ENCODE data around the gene KLK6. TPM values are rescaled to one million over a fixed set of nuclear protein-coding genes. Genes with fewer than 3 reads are reported as not detected.

The KLK6 gene
- total RNA-seq, 2 donors from 2014 or later, result not detected

DNA sequence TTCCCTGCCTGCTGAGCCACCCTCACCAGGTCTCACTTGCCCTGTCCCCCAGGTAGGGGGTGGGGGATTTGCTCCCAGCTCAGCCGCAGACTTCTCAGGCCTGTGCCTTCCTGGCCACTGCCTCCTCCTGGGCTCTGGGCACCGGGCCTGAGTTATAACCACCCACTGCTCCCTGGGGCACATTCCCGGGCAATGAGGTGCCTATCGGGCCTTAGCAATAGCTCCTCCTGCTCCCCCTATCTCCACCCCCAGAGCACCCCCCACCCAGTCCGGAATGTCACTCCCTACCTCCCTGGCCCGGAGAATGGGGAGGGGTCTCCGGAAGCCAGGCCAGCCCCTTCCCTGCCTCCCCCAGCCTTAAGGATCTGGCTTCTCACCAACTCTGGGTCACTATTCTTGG is 16.5 kb downstream of the KLK6 start, which contains the start of gene KLK5:
Gene KLK5 (minus strand): TSS at position 129 of the 400 bp plus-strand sequence. CDS start 381 bp downstream, outside the sequence.
- no peak within 1 kb of the TSS for H3K4me3 ChIP-seq
- no peak for DNase-seq (ENCODE audit: low spot score)

DNA sequence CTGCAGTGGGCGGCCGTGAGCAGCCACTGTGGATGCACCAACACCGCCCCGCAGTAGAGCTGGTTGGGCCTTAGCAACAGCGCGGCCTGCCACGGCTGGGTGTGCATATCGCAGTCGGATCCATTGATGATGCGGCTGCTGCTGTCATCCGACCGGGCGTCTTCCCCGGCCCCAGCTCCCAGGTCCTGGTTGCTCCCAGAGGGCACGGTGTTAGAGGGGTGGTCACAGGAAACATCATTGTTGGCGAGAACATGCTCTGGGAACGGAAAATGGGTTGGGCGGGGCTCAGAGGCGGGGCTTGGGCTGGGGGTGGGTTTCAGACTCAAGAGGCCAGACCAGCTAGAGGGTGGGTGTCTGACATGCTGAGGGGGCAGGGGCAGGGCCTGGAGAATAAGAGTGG is 19.5 kb downstream of the KLK6 start:
- no peak for ATAC-seq (ENCODE audit: insufficient number of reproducible peaks, low FRiP score, low read depth)
- DNase-seq (ENCODE audit: low spot score), result no peak
- Histone ChIP-seq H3K9me3 (no peaks in the 10 kb centered on the region), H3K4me3 (no peak overlapping the region), H3K27me3 (replicated peaks; ENCODE audit: insufficient read depth) (no peaks in the 10 kb centered on the region), H3K36me3 (no peaks in the 10 kb centered on the region), H3K27ac (no peak overlapping the region), H3K4me1 (ENCODE audit: control insufficient read depth in 1 of 2, low read depth in 2 of 2) (no peaks in the 10 kb centered on the region)
- no peak for TF ChIP-seq CTCF (IDR thresholded peaks at IDR 0.05)

More for the DNA sequence above, 16.5 kb downstream of the KLK6 start, which contains the start of gene KLK5:
- ATAC-seq (ENCODE audit: insufficient number of reproducible peaks, low FRiP score, low read depth), result no peak
- H3K4me1 ChIP-seq (ENCODE audit: control insufficient read depth in 1 of 2, low read depth in 2 of 2), result no peaks in the 10 kb centered on the region
- H3K27me3 ChIP-seq (replicated peaks; ENCODE audit: insufficient read depth), result no peaks in the 10 kb centered on the region
- no peaks in the 10 kb centered on the region for H3K9me3 ChIP-seq
- H3K36me3 ChIP-seq, result no peaks in the 10 kb centered on the region
- no peak within 1 kb of the TSS for H3K27ac ChIP-seq
- no peak for TF ChIP-seq CTCF (IDR thresholded peaks at IDR 0.05)

GRCh38 chr19:50947123-50947522 is 22.3 kb downstream of the KLK6 start:
- H3K9me3 ChIP-seq, result no peaks in the 10 kb centered on the region
- no peak overlapping the region for H3K27ac ChIP-seq
- no peaks in the 10 kb centered on the region for H3K36me3 ChIP-seq
- H3K27me3 ChIP-seq (replicated peaks; ENCODE audit: insufficient read depth), result no peaks in the 10 kb centered on the region
- no peaks in the 10 kb centered on the region for H3K4me1 ChIP-seq (ENCODE audit: control insufficient read depth in 1 of 2, low read depth in 2 of 2)
- DNase-seq (ENCODE audit: low spot score) (no peak), ATAC-seq (ENCODE audit: insufficient number of reproducible peaks, low FRiP score, low read depth) (no peak)
- no peak overlapping the region for H3K4me3 ChIP-seq
- TF ChIP-seq CTCF (IDR thresholded peaks at IDR 0.05), result no peak

DNA sequence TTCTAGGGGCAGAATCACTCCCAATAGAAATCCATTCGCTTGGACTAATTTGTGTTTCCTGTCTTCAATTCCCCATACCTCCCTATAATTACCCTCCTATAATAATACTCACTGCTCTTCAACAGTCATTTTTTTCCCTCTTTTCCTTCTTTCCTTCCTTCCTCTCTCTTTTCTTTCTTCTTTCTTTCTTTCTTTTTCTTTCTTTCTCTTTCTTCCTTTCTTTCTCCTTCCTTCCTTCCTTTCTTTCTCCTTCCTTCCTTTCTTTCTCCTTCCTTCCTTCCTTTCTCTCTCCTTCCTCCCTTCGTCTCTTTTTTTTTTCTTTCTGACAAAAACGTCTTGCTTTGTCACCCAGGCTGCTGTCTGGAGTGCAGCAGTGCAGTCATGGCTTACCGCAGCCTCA is 24.6 kb downstream of the KLK6 start:
- H3K36me3 ChIP-seq, result no peaks in the 10 kb centered on the region
- no peaks in the 10 kb centered on the region for H3K9me3 ChIP-seq
- no peak for DNase-seq (ENCODE audit: low spot score)
- no peak overlapping the region for H3K4me3 ChIP-seq
- no peaks in the 10 kb centered on the region for H3K27me3 ChIP-seq (replicated peaks; ENCODE audit: insufficient read depth)
- H3K27ac ChIP-seq, result no peak overlapping the region
- no peak for TF ChIP-seq CTCF (IDR thresholded peaks at IDR 0.05)
- no peak for ATAC-seq (ENCODE audit: insufficient number of reproducible peaks, low FRiP score, low read depth)
- no peaks in the 10 kb centered on the region for H3K4me1 ChIP-seq (ENCODE audit: control insufficient read depth in 1 of 2, low read depth in 2 of 2)

GRCh38 chr19:50943074-50943828 is 26.1 kb downstream of the KLK6 start:
- Histone ChIP-seq H3K27ac (no peak overlapping the region), H3K36me3 (no peaks in the 10 kb centered on the region), H3K9me3 (no peaks in the 10 kb centered on the region), H3K27me3 (replicated peaks; ENCODE audit: insufficient read depth) (no peaks in the 10 kb centered on the region), H3K4me3 (no peak overlapping the region), H3K4me1 (ENCODE audit: control insufficient read depth in 1 of 2, low read depth in 2 of 2) (no peaks in the 10 kb centered on the region)
- no peak for ATAC-seq (ENCODE audit: insufficient number of reproducible peaks, low FRiP score, low read depth)
- DNase-seq (ENCODE audit: low spot score), result no peak
- no peak for TF ChIP-seq CTCF (IDR thresholded peaks at IDR 0.05)
